WTC11 (cell line): ENCODE results near the gene WDR55.

Experiments used
- ATF3 ChIP-seq: sonication (generic); formaldehyde crosslinking; conservative IDR thresholded peaks from 2 replicates; pipeline ENCODE4 v1.8.1; 2022; ENCODE audit warnings: mild to moderate bottlenecking, missing genetic modification reagents
- CBFB ChIP-seq: sonication (generic); formaldehyde crosslinking; IDR thresholded peaks from 2 replicates; pipeline ENCODE4 v1.8.1; 2022; ENCODE audit warnings: mild to moderate bottlenecking, low read depth, missing genetic modification reagents
- CTCF ChIP-seq: fragments of 200-600 bp; IDR thresholded peaks from 2 replicates; pipeline ENCODE4 v1.8.0; 2022; ENCODE audit warnings: antibody characterized with exemption
- ELF4 ChIP-seq: sonication (generic); formaldehyde crosslinking; IDR thresholded peaks from 2 replicates; pipeline ENCODE4 v1.8.1; 2022; ENCODE audit warnings: low read depth, mild to moderate bottlenecking, moderate library complexity, missing genetic modification reagents
- SP1 ChIP-seq: sonication (generic); formaldehyde crosslinking; conservative IDR thresholded peaks from 2 replicates; pipeline ENCODE4 v1.8.1; 2022; ENCODE audit warnings: missing genetic modification reagents
- TEAD4 ChIP-seq: sonication (generic); formaldehyde crosslinking; IDR thresholded peaks from 2 replicates; pipeline ENCODE4 v1.8.0; 2022; ENCODE audit warnings: mild to moderate bottlenecking, missing genetic modification reagents

- TF ChIP-seq ATF3 (CRISPR knock-in tag), result no peak
- no peak for TF ChIP-seq TEAD4 (CRISPR knock-in tag)
- TF ChIP-seq ELF4 (CRISPR knock-in tag), result no peak
- TF ChIP-seq CBFB (CRISPR knock-in tag), result no peak
- no peak for TF ChIP-seq CTCF
- TF ChIP-seq SP1 (CRISPR knock-in tag), result no peak
These were observed 36.0 kb upstream of the WDR55 start for GRCh38 chr5:140628711-140629110.
